H9 (cell line): ENCODE measurements around the gene CLEC16A. TPM values are rescaled to one million over a fixed set of nuclear protein-coding genes. Genes with fewer than 3 reads are reported as not detected.

Source experiments
- DNase-seq: peaks from one replicate; pipeline ENCODE4 v3.0.0-alpha.2; 2017
- H2AFZ ChIP-seq: one replicate; pipeline ENCODE4 v1.6.1; 2013; ENCODE audit warnings: mild to moderate bottlenecking, low read length, control low read depth, moderate library complexity
- H2AK5ac ChIP-seq: 2 replicates; pipeline ENCODE4 v1.6.1; 2013; ENCODE audit warnings: low read length, control low read depth, mixed read lengths; ENCODE audit not compliant: insufficient read length
- H2BK120ac ChIP-seq: one replicate; pipeline ENCODE4 v1.6.1; 2013; ENCODE audit warnings: low read depth, mild to moderate bottlenecking, low read length, control low read depth, inconsistent platforms; ENCODE audit not compliant: poor library complexity, severe bottlenecking
- H2BK12ac ChIP-seq: 2 replicates; pipeline ENCODE4 v1.6.1; 2013; ENCODE audit warnings: low read length, control low read depth, mixed read lengths, low read depth; ENCODE audit not compliant: insufficient read length
- H2BK15ac ChIP-seq: 2 replicates; pipeline ENCODE4 v1.6.1; 2013; ENCODE audit warnings: low read depth, low read length, control low read depth
- H2BK20ac ChIP-seq: one replicate; pipeline ENCODE4 v1.6.1; 2013; ENCODE audit warnings: low read depth, mild to moderate bottlenecking, low read length, control low read depth, inconsistent platforms; ENCODE audit not compliant: poor library complexity, severe bottlenecking
- H2BK5ac ChIP-seq: 2 replicates; pipeline ENCODE4 v1.6.1; 2013; ENCODE audit warnings: low read length, control low read depth, mixed read lengths; ENCODE audit not compliant: insufficient read length
- H3K14ac ChIP-seq: 2 replicates; pipeline ENCODE4 v1.6.1; 2013; ENCODE audit warnings: low read length, control low read depth; ENCODE audit not compliant: insufficient read depth
- H3K18ac ChIP-seq: 2 replicates; pipeline ENCODE4 v1.6.1; 2013; ENCODE audit warnings: low read depth, mild to moderate bottlenecking, mixed read lengths, low read length, control low read depth; ENCODE audit not compliant: insufficient read length
- H3K23ac ChIP-seq: 2 replicates; pipeline ENCODE4 v1.6.1; 2013; ENCODE audit warnings: low read length, control low read depth, mixed read lengths, low read depth; ENCODE audit not compliant: insufficient read length
- H3K23me2 ChIP-seq: 2 replicates; pipeline ENCODE4 v1.6.1; 2013; ENCODE audit warnings: low read depth, mild to moderate bottlenecking, mixed read lengths, low read length, control low read depth; ENCODE audit not compliant: insufficient read length, poor library complexity, severe bottlenecking
- H3K27ac ChIP-seq: 2 replicates; pipeline ENCODE4 v1.5.1; 2013; ENCODE audit warnings: low read length, control low read depth, mixed read lengths, low read depth; ENCODE audit not compliant: insufficient read length
- H3K27me3 ChIP-seq: 2 replicates; pipeline ENCODE4 v1.6.1; 2013; ENCODE audit warnings: low read length, control low read depth, inconsistent platforms; ENCODE audit not compliant: insufficient read depth
- H3K4ac ChIP-seq: 2 replicates; pipeline ENCODE4 v1.6.1; 2013; ENCODE audit warnings: low read depth, mild to moderate bottlenecking, control low read depth, inconsistent platforms, low read length, moderate library complexity
- H3K4me1 ChIP-seq: 2 replicates; pipeline ENCODE4 v1.6.1; 2013; ENCODE audit warnings: low read length, control low read depth, inconsistent platforms; ENCODE audit not compliant: insufficient read depth
- H3K4me2 ChIP-seq: 2 replicates; pipeline ENCODE4 v1.6.1; 2013; ENCODE audit warnings: low read length, control low read depth, mixed read lengths; ENCODE audit not compliant: insufficient read length, insufficient read depth
- H3K56ac ChIP-seq: 2 replicates; pipeline ENCODE4 v1.6.1; 2013; ENCODE audit warnings: low read depth, mild to moderate bottlenecking, mixed read lengths, low read length, control low read depth; ENCODE audit not compliant: insufficient read length
- H3K79me1 ChIP-seq: 2 replicates; pipeline ENCODE4 v1.6.1; 2013; ENCODE audit warnings: low read depth, mild to moderate bottlenecking, moderate library complexity, low read length, control low read depth, inconsistent platforms; ENCODE audit not compliant: insufficient read depth, poor library complexity, severe bottlenecking
- H3K79me2 ChIP-seq: 2 replicates; pipeline ENCODE4 v1.6.1; 2013; ENCODE audit warnings: low read length, control low read depth, inconsistent platforms; ENCODE audit not compliant: insufficient read depth
- H3K9ac ChIP-seq: 2 replicates; pipeline ENCODE4 v1.6.1; 2013; ENCODE audit warnings: low read length, control low read depth, mixed read lengths; ENCODE audit not compliant: insufficient read length; ENCODE audit errors: extremely low read depth
- H3K9me3 ChIP-seq: one replicate; pipeline ENCODE4 v1.6.1; 2013; ENCODE audit warnings: low read depth, low read length, inconsistent platforms; ENCODE audit not compliant: control insufficient read depth
- H3T11ph ChIP-seq: one replicate; pipeline ENCODE4 v1.6.1; 2013; ENCODE audit warnings: mild to moderate bottlenecking, low read length, control low read depth, inconsistent platforms
- H4K20me1 ChIP-seq: one replicate; pipeline ENCODE4 v1.6.1; 2013; ENCODE audit not compliant: control insufficient read depth, insufficient read length, insufficient read depth
- H4K5ac ChIP-seq: 2 replicates; pipeline ENCODE4 v1.6.1; 2013; ENCODE audit warnings: low read depth, mild to moderate bottlenecking, mixed read lengths, low read length, control low read depth; ENCODE audit not compliant: insufficient read length
- H4K8ac ChIP-seq: replicated peaks from 2 replicates; pipeline ENCODE4 v1.6.1; 2013; ENCODE audit warnings: low read length, control low read depth, mixed read lengths, low read depth; ENCODE audit not compliant: insufficient read length
- H4K91ac ChIP-seq: 2 replicates; pipeline ENCODE4 v1.6.1; 2013; ENCODE audit warnings: low read depth, mild to moderate bottlenecking, moderate library complexity, mixed read lengths, low read length, control low read depth; ENCODE audit not compliant: insufficient read length
- H3K27ac Mint-ChIP-seq, 3 experiments: 2 replicates in 2 of 3; 3 replicates in 1 of 3; pipeline ENCODE4 v1.8.0; 2020 to 2021; ENCODE audit warnings: mixed read lengths in 3 of 3, mild to moderate bottlenecking in 1 of 3, moderate library complexity in 1 of 3
- H3K27me3 Mint-ChIP-seq: 2 replicates; pipeline ENCODE4 v1.8.0; 2021; ENCODE audit warnings: low read depth, mild to moderate bottlenecking, moderate library complexity, mixed read lengths
- H3K36me3 Mint-ChIP-seq, 3 experiments: 2 replicates in 2 of 3; 3 replicates in 1 of 3; pipeline ENCODE4 v1.8.0; 2020 to 2021; ENCODE audit warnings: low read depth in 3 of 3, mixed read lengths in 3 of 3; ENCODE audit not compliant: insufficient read depth in 1 of 3
- H3K4me1 Mint-ChIP-seq, 2 experiments: 2 replicates each; pipeline ENCODE4 v1.8.0; 2020; ENCODE audit warnings: mixed read lengths in 2 of 2
- H3K4me3 Mint-ChIP-seq, 2 experiments: 2 replicates in 1 of 2; 3 replicates in 1 of 2; pipeline ENCODE4 v1.8.0; 2020 to 2021; ENCODE audit warnings: mild to moderate bottlenecking in 2 of 2, mixed read lengths in 2 of 2, moderate library complexity in 1 of 2
- H3K9me3 Mint-ChIP-seq, 2 experiments: 2 replicates in 1 of 2; 3 replicates in 1 of 2; pipeline ENCODE4 v1.8.0; 2020; ENCODE audit warnings: mild to moderate bottlenecking in 2 of 2, mixed read lengths in 2 of 2, moderate library complexity in 1 of 2
- CTCF ChIP-seq: fragments of 200-600 bp; sonication (generic); conservative IDR thresholded peaks from 3 replicates; pipeline ENCODE4 v1.8.0; 2021; ENCODE audit warnings: antibody characterized with exemption, mild to moderate bottlenecking
- WGBS: extraction: QIAGEN DNeasy Blood & Tissue Kit; methylation state at CpG from one replicate; pipeline ENCODE4 v1.1.7; 2013; ENCODE audit warnings: missing lambda C conversion rate, low lambda C conversion rate, mixed read lengths; ENCODE audit not compliant: insufficient read length; ENCODE audit errors: extremely low coverage; 5-methylcytosine and 5-hydroxymethylcytosine counted together
- total RNA-seq: library from RNA; stranded (reverse); gene quantifications from 2 replicates; pipeline ENCODE4 v1.2.1, GENCODE V29; 2021

Gene CLEC16A
- total RNA-seq, 1 experiment from 2014 or later, result 15.2 TPM

DNA sequence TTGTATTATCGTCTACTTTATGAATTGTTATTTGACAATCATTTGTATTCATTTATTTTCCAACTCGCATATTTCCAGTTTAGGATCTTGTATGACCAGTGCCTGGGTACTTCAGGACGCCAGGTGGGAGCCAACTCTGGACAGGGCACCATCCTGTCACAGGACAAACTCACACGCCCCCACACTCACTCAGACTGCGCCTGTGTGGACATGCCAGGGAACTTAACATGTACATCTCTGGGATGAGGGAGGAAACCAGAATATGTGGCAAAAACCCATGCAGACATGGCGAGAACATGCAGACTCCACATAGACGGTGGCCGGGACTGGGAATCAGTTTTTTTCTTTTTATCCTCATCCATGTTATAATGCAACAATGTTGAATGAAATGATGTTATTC lies 68.5 kb downstream of the CLEC16A start:
- H4K91ac ChIP-seq, result no peak overlapping the region
- no peak overlapping the region for H2AFZ ChIP-seq
- DNase-seq, result no peak
- no peak overlapping the region for H3K4me2 ChIP-seq
- H3K18ac ChIP-seq, result no peak overlapping the region
- H2BK120ac ChIP-seq, result no peak overlapping the region
- peaks cover under 1 to 2% of the 10 kb centered on the region in 2 experiments; a peak in 1 of 4 replicates for H3K4me1 Mint-ChIP-seq
- H3K56ac ChIP-seq, result no peak overlapping the region
- no peak overlapping the region for H3K27ac ChIP-seq
- H2BK5ac ChIP-seq, result no peak overlapping the region
- H3K9ac ChIP-seq, result no peak overlapping the region
- no peak overlapping the region for H2BK12ac ChIP-seq
- no peak overlapping the region for H3K23ac ChIP-seq
- H3K36me3 Mint-ChIP-seq, result peaks cover 4 to 13% (median 11%) of the 10 kb centered on the region in 3 experiments; a peak in 6 of 7 replicates
- H3K27me3 Mint-ChIP-seq, result no peaks in the 10 kb centered on the region
- peaks cover 0 to 2% of the 10 kb centered on the region in 2 experiments; a peak in 2 of 5 replicates for H3K9me3 Mint-ChIP-seq
- H3K27ac Mint-ChIP-seq, result no peak overlapping the region
- no CpG with 5 or more reads among the region's 8 CpGs for WGBS
- no peak overlapping the region for H2BK15ac ChIP-seq
- no peaks in the 10 kb centered on the region for H4K20me1 ChIP-seq
- H3K27me3 ChIP-seq, result no peaks in the 10 kb centered on the region
- no peaks in the 10 kb centered on the region for H3K79me1 ChIP-seq
- no peak overlapping the region for H2BK20ac ChIP-seq
- H3K9me3 ChIP-seq, result no peaks in the 10 kb centered on the region
- H3K4me3 Mint-ChIP-seq, result no peak overlapping the region
- H3K14ac ChIP-seq, result no peak overlapping the region
- no peak overlapping the region for H2AK5ac ChIP-seq
- no peak for TF ChIP-seq CTCF
- no peaks in the 10 kb centered on the region for H3K79me2 ChIP-seq
- no peaks in the 10 kb centered on the region for H3K23me2 ChIP-seq
- H3K4me1 ChIP-seq, result no peaks in the 10 kb centered on the region
- H3K4ac ChIP-seq, result no peak overlapping the region
- no peak overlapping the region for H4K8ac ChIP-seq
- no peak overlapping the region for H4K5ac ChIP-seq
- H3T11ph ChIP-seq, result no peak overlapping the region
